HepG2 (cell line): ENCODE data around the gene CREBRF. TPM values are rescaled to one million over a fixed set of nuclear protein-coding genes. Genes with fewer than 3 reads are reported as not detected.

Experiments used
- ATAC-seq: fragments of 200-7000 bp; cut with Tn5 transposase; 3 replicates; pipeline ENCODE4 v1.9.1; 2020; ENCODE audit warnings: mild to moderate bottlenecking, moderate library complexity
- BruUV-seq: library from RNA; stranded (reverse); fragments of 400-500 nt; replicated peaks from 2 replicates; lab custom pipeline; 2021; lab: Mats Ljungman, UMichigan
- CTCF ChIA-PET: fragments of 300-600 bp; formaldehyde crosslinking; extraction: SDS; loops from one replicate; lab custom pipeline; 2021; ENCODE audit warnings: low total read pairs, inconsistent platforms, low intra/inter-chr PET ratio; lab: Yijun Ruan, JAX
- POLR2A ChIA-PET: fragments of 350-600 bp; sonication (Branson Sonifier 250); formaldehyde crosslinking; loops from one replicate; lab custom pipeline; 2020; ENCODE audit warnings: antibody characterized with exemption, inconsistent platforms; lab: Yijun Ruan, JAX
- DNase-seq: peaks from one replicate; pipeline ENCODE4 v3.0.0-alpha.2; 2015; ENCODE audit warnings: low spot score
- FAIRE-seq: peaks from 3 replicates; lab custom pipeline; 2011; peaks lifted over from hg19 to GRCh38; lab: Jason Lieb, UNC
- H2AFZ ChIP-seq: one replicate; pipeline ENCODE4 v1.6.1; 2011; ENCODE audit warnings: low read length, inconsistent platforms
- H3K27ac ChIP-seq: fragments of 300-600 bp; 3 replicates; pipeline ENCODE4 v1.8.0; 2011; ENCODE audit warnings: mixed run types, mild to moderate bottlenecking, mixed read lengths, low read length, inconsistent platforms; ENCODE audit not compliant: insufficient read depth; ENCODE audit errors: extremely low read length
- H3K27me3 ChIP-seq, 2 experiments: fragments of 200-600 bp in 1 of 2; 2 replicates in 1 of 2; 3 replicates in 1 of 2; pipeline versions ENCODE4 v1.6.0 to v1.8.0; 2011; ENCODE audit warnings: low read length in 2 of 2, mild to moderate bottlenecking in 2 of 2, moderate library complexity in 2 of 2, inconsistent platforms in 1 of 2; ENCODE audit not compliant: insufficient read depth in 2 of 2, control insufficient read depth in 1 of 2
- H3K36me3 ChIP-seq, 2 experiments: fragments of 200-600 bp in 1 of 2; replicated peaks in 1 of 2; 2 replicates in 1 of 2; 3 replicates in 1 of 2; pipeline versions ENCODE4 v1.5.1 to v1.8.0; 2011; ENCODE audit warnings: low read length in 2 of 2, inconsistent platforms in 1 of 2; ENCODE audit not compliant: insufficient read depth in 2 of 2, control insufficient read depth in 1 of 2
- H3K4me1 ChIP-seq: 2 replicates; pipeline ENCODE4 v1.5.1; 2012; ENCODE audit warnings: low read length, inconsistent platforms; ENCODE audit not compliant: insufficient read depth
- H3K4me2 ChIP-seq: 2 replicates; pipeline ENCODE4 v1.6.0; 2011; ENCODE audit warnings: low read depth, low read length, inconsistent platforms
- H3K4me3 ChIP-seq, 3 experiments: fragments of 200-600 bp in 1 of 3; sonication (generic), shearing (Covaris generic) in 1 of 3; replicated peaks in 1 of 3; 2 replicates each; pipeline ENCODE4 v1.5.1; 2011 to 2016; ENCODE audit warnings: low read length in 3 of 3, inconsistent platforms in 2 of 3, low read depth in 2 of 3, mild to moderate bottlenecking in 2 of 3, control low read depth in 1 of 3, mixed read lengths in 1 of 3; ENCODE audit not compliant: insufficient read depth in 1 of 3
- H3K79me2 ChIP-seq: one replicate; pipeline ENCODE4 v1.6.1; 2011; ENCODE audit warnings: low read length, inconsistent platforms; ENCODE audit not compliant: insufficient read depth
- H3K9ac ChIP-seq: 2 replicates; pipeline ENCODE4 v1.6.0; 2011; ENCODE audit warnings: mild to moderate bottlenecking, low read depth, low read length, inconsistent platforms; ENCODE audit not compliant: insufficient read depth
- H3K9me3 ChIP-seq: 2 replicates; pipeline ENCODE4 v1.5.1; 2012; ENCODE audit warnings: mild to moderate bottlenecking, low read length
- H4K20me1 ChIP-seq: 2 replicates; pipeline ENCODE4 v1.6.0; 2011; ENCODE audit warnings: inconsistent platforms, mild to moderate bottlenecking, low read length, moderate library complexity; ENCODE audit not compliant: insufficient read depth
- ARNTL ChIP-seq: sonication (generic); formaldehyde crosslinking; IDR thresholded peaks from 2 replicates; pipeline ENCODE4 v1.4.0; 2020; ENCODE audit warnings: mild to moderate bottlenecking, missing genetic modification reagents
- CBX5 ChIP-seq: sonication (generic); formaldehyde crosslinking; IDR thresholded peaks from 2 replicates; pipeline ENCODE4 v1.4.0; 2020; ENCODE audit warnings: missing genetic modification reagents, borderline replicate concordance
- CREM ChIP-seq, 2 experiments: sonication (generic) in 1 of 2; formaldehyde crosslinking in 1 of 2; IDR thresholded peaks; 2 replicates each; pipeline versions ENCODE4 v1.4.0 to v1.6.1; 2016 to 2020; ENCODE audit warnings: antibody characterized with exemption in 1 of 2, mild to moderate bottlenecking in 1 of 2, missing genetic modification reagents in 1 of 2
- ELK4 ChIP-seq: sonication (generic); formaldehyde crosslinking; IDR thresholded peaks from 2 replicates; pipeline ENCODE4 v1.9.0; 2021; ENCODE audit warnings: missing genetic modification reagents, borderline replicate concordance
- FUBP1 ChIP-seq: sonication (generic); formaldehyde crosslinking; IDR thresholded peaks from 2 replicates; pipeline ENCODE4 v1.5.1; 2020; ENCODE audit warnings: missing genetic modification reagents, mild to moderate bottlenecking, borderline replicate concordance
- GPN1 ChIP-seq: sonication (generic); formaldehyde crosslinking; IDR thresholded peaks from 2 replicates; pipeline ENCODE4 v1.5.1; 2020; ENCODE audit warnings: missing genetic modification reagents, borderline replicate concordance
- HOXD1 ChIP-seq: sonication (generic); formaldehyde crosslinking; IDR thresholded peaks from 2 replicates; pipeline ENCODE4 v1.5.0; 2020; ENCODE audit warnings: missing genetic modification reagents
- MBNL3 ChIP-seq: fragments of 250-450 bp; sonication (Bioruptor Pico); conservative IDR thresholded peaks from 2 replicates; pipeline ENCODE4 v1.8.0; 2022; ENCODE audit warnings: mild to moderate bottlenecking, inconsistent platforms
- MYNN ChIP-seq: sonication (generic); formaldehyde crosslinking; IDR thresholded peaks from 2 replicates; pipeline ENCODE4 v1.4.0; 2020; ENCODE audit warnings: mild to moderate bottlenecking, low read depth, missing genetic modification reagents
- NFKBIZ ChIP-seq: IDR thresholded peaks from 2 replicates; pipeline ENCODE4 v1.6.1; 2018; ENCODE audit warnings: missing genetic modification reagents, missing compliant biosample characterization
- SNRNP70 ChIP-seq: fragments of 200-400 bp; formaldehyde crosslinking; IDR thresholded peaks from 2 replicates; pipeline ENCODE4 v1.6.1; 2017; ENCODE audit warnings: mild to moderate bottlenecking, low read depth, low read length, moderate library complexity
- SRF ChIP-seq: IDR thresholded peaks from 2 replicates; pipeline ENCODE4 v1.6.1; 2011; ENCODE audit warnings: mild to moderate bottlenecking, low read depth, low read length, moderate library complexity
- TBP ChIP-seq: sonication (generic); formaldehyde crosslinking; IDR thresholded peaks from 2 replicates; pipeline ENCODE4 v1.5.0; 2020; ENCODE audit warnings: missing genetic modification reagents
- ZNF253 ChIP-seq: sonication (generic); formaldehyde crosslinking; IDR thresholded peaks from 2 replicates; pipeline ENCODE4 v1.8.0; 2022; ENCODE audit warnings: mild to moderate bottlenecking, missing genetic modification reagents, borderline replicate concordance
- ZNF383 ChIP-seq: sonication (generic); formaldehyde crosslinking; IDR thresholded peaks from 2 replicates; pipeline ENCODE4 v1.4.0; 2020; ENCODE audit warnings: missing genetic modification reagents, mild to moderate bottlenecking, borderline replicate concordance
- ZNF556 ChIP-seq: sonication (generic); formaldehyde crosslinking; IDR thresholded peaks from 2 replicates; pipeline ENCODE4 v1.4.0; 2020; ENCODE audit warnings: mild to moderate bottlenecking, missing genetic modification reagents, borderline replicate concordance
- WGBS: methylation state at CpG from one replicate; pipeline ENCODE4 v1.1.6; 2017; ENCODE audit warnings: low lambda C conversion rate; 5-methylcytosine and 5-hydroxymethylcytosine counted together
- in situ Hi-C: cut with HindIII; loops from 2 replicates; pipeline ENCODE4 v1.10.0; 2017; ENCODE audit warnings: low pct_unique_long_range_greater_than_20kb; ENCODE audit not compliant: extremely low pct_ligation_motif_present
- intact Hi-C: fragments of 100-400 bp; cut with micrococcal nuclease; formaldehyde crosslinking; loops from one replicate; pipeline ENCODE4 v1.10.0; 2022; ENCODE audit not compliant: unreplicated experiment
- polyA plus RNA-seq, 8 experiments: library from polyadenylated mRNA; depleted of rRNA in 3 of 8; stranded (reverse) in 7 of 8; unstranded in 1 of 8; fragments of >200 nt; fragmentation: Illumina TruSeq in 4 of 8; extraction: Trizol in 4 of 8; gene quantifications; 2 replicates each; pipeline versions ENCODE4 v1.2.1 to v1.2.3, GENCODE V29; 2011 to 2016; ENCODE audit warnings: low read depth in 4 of 8, missing spikeins in 1 of 8, mixed read lengths in 1 of 8; ENCODE audit not compliant: insufficient read depth in 1 of 8
- total RNA-seq, 5 experiments: library from RNA; depleted of rRNA; stranded (reverse); fragments of >200 nt; fragmentation: Illumina TruSeq; extraction: Trizol; gene quantifications; 2 replicates each; pipeline ENCODE4 v1.2.3, GENCODE V29; 2016; ENCODE audit warnings: low read depth in 1 of 5
- TF ChIP-seq, protein P1 (sequence below): fragments of 450-650 bp; IDR thresholded peaks from 2 replicates; pipeline ENCODE4 v1.6.1; 2017
- TF ChIP-seq, protein P2 (sequence below): sonication (generic); formaldehyde crosslinking; IDR thresholded peaks from 2 replicates; pipeline ENCODE4 v1.8.1; 2023; ENCODE audit warnings: mild to moderate bottlenecking, missing genetic modification reagents, borderline replicate concordance
- TF ChIP-seq, protein P3 (sequence below): sonication (generic); formaldehyde crosslinking; IDR thresholded peaks from 2 replicates; pipeline ENCODE4 v1.5.0; 2020; ENCODE audit warnings: mild to moderate bottlenecking, missing genetic modification reagents

CREBRF gene
- total and polyA plus RNA-seq, 2 of the 13 experiments (the other 11 are each of a cell fraction or from before 2014, with no cell fraction given), result 4.5 to 10.2 TPM

GRCh38 chr5:173062141-173062540 lies 6.0 kb downstream of the CREBRF start:
- H3K4me1 ChIP-seq, result peaks cover 14% of the 10 kb centered on the region; the same call in 1 of the 2 replicates
- in situ Hi-C loops, result no loop called here
- no peak for DNase-seq
- POLR2A ChIA-PET, result no interaction called here
- H3K27ac ChIP-seq, result no peak overlapping the region
- no peak overlapping the region for H3K4me2 ChIP-seq
- no peak overlapping the region for H3K9ac ChIP-seq
- H3K4me3 ChIP-seq, result no peak overlapping the region
- CTCF ChIA-PET, result no interaction called here
- WGBS, result 77% methylated on average over 4 of the region's 4 CpGs
- H2AFZ ChIP-seq, result no peak overlapping the region
- no peaks in the 10 kb centered on the region; the same call in 1 of the 2 replicates for H4K20me1 ChIP-seq
- no peak for FAIRE-seq
- BruUV-seq, result no TSS peak
- TF ChIP-seq MYNN (CRISPR knock-in tag) (no peak), TBP (CRISPR knock-in tag) (no peak), ZNF383 (CRISPR knock-in tag) (no peak), GPN1 (CRISPR knock-in tag) (no peak), MBNL3 (CRISPR knock-in tag) (no peak), ARNTL (CRISPR knock-in tag) (no peak), NFKBIZ (CRISPR knock-in tag) (no peak), FUBP1 (CRISPR knock-in tag) (no peak), CBX5 (no peak), HOXD1 (CRISPR knock-in tag) (no peak), SRF (no peak), CREM (IDR thresholded peaks at IDR 0.05) (no peak), CREM (CRISPR knock-in tag; IDR thresholded peaks at IDR 0.05) (no peak), ZNF253 (CRISPR knock-in tag) (no peak), ZNF556 (CRISPR knock-in tag) (no peak), ELK4 (CRISPR knock-in tag) (no peak), SNRNP70 (no peak)
- TF ChIP-seq, protein P1, sequence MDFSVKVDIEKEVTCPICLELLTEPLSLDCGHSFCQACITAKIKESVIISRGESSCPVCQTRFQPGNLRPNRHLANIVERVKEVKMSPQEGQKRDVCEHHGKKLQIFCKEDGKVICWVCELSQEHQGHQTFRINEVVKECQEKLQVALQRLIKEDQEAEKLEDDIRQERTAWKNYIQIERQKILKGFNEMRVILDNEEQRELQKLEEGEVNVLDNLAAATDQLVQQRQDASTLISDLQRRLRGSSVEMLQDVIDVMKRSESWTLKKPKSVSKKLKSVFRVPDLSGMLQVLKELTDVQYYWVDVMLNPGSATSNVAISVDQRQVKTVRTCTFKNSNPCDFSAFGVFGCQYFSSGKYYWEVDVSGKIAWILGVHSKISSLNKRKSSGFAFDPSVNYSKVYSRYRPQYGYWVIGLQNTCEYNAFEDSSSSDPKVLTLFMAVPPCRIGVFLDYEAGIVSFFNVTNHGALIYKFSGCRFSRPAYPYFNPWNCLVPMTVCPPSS, result no peak
- TF ChIP-seq, protein P2, sequence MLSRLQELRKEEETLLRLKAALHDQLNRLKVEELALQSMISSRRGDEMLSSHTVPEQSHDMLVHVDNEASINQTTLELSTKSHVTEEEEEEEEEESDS (CRISPR knock-in tag), result no peak
- TF ChIP-seq, protein P3, sequence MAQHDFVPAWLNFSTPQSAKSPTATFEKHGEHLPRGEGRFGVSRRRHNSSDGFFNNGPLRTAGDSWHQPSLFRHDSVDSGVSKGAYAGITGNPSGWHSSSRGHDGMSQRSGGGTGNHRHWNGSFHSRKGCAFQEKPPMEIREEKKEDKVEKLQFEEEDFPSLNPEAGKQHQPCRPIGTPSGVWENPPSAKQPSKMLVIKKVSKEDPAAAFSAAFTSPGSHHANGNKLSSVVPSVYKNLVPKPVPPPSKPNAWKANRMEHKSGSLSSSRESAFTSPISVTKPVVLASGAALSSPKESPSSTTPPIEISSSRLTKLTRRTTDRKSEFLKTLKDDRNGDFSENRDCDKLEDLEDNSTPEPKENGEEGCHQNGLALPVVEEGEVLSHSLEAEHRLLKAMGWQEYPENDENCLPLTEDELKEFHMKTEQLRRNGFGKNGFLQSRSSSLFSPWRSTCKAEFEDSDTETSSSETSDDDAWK (CRISPR knock-in tag), result no peak
- TF ChIP-seq, all 625 proteins: peak for 0
- Histone ChIP-seq H3K79me2 (peaks cover 26% of the 10 kb centered on the region), H3K36me3 (peaks cover 0 to 2% of the 10 kb centered on the region in 2 experiments; a peak in 2 of 5 replicates), H3K27me3 (no peaks in the 10 kb centered on the region; a peak in 1 of 5 replicates), H3K9me3 (no peaks in the 10 kb centered on the region)
- intact Hi-C loops, result no loop called here
- ATAC-seq, result no peak
